HG03097 (cell line): ENCODE results near the gene FITM2.
"Not testable (repeated sequence)": the region's sequence is repeated elsewhere in the genome, so short reads cannot be mapped to it uniquely, and the experiment has no call there.

Source experiments
- ATAC-seq: cut with Tn5 transposase; IDR thresholded peaks from one replicate; pipeline ENCODE4 v1.9.1; 2021; ENCODE audit not compliant: unreplicated experiment, low FRiP score

Gene FITM2

GRCh38 chr20:44310664-44311639 lies at the start of gene FITM2:
TSS of gene FITM2 (minus strand) at chr20:44311202. CDS start at chr20:44311148, 54 bp downstream.
- peak; percentile 87 for ATAC-seq

- no peak for ATAC-seq
Observed at GRCh38 chr20:44360221-44360620, 49.2 kb upstream of the FITM2 start.

- ATAC-seq: no peak
Observed at GRCh38 chr20:44358776-44359175, 47.8 kb upstream of the FITM2 start.

GRCh38 chr20:44357555-44358125 lies 46.6 kb upstream of the FITM2 start:
- ATAC-seq: no peak

- no peak for ATAC-seq
Observed at GRCh38 chr20:44357020-44357419, 46.0 kb upstream of the FITM2 start.

- ATAC-seq: no peak
Observed at GRCh38 chr20:44356353-44356723, 45.3 kb upstream of the FITM2 start.

GRCh38 chr20:44355498-44356352 lies 44.7 kb upstream of the FITM2 start, which contains the start of gene HNF4A:
TSS of gene HNF4A (plus strand) at chr20:44355699. CDS start at chr20:44355805, 106 bp downstream.
- no peak for ATAC-seq

GRCh38 chr20:44354979-44355497 lies 44.0 kb upstream of the FITM2 start:
- no peak for ATAC-seq

- no peak for ATAC-seq
Observed at GRCh38 chr20:44350567-44350966, 39.6 kb upstream of the FITM2 start.

- no peak for ATAC-seq
Observed at GRCh38 chr20:44349349-44349748, 38.3 kb upstream of the FITM2 start.

- no peak for ATAC-seq
Observed at GRCh38 chr20:44348168-44348659, 37.2 kb upstream of the FITM2 start.

- not testable (repeated sequence) for ATAC-seq
Observed at GRCh38 chr20:44345941-44346340, 34.9 kb upstream of the FITM2 start.

GRCh38 chr20:44345147-44345546 lies 34.1 kb upstream of the FITM2 start:
- ATAC-seq: no peak

GRCh38 chr20:44344723-44345122 lies 33.7 kb upstream of the FITM2 start:
- no peak for ATAC-seq

- no peak for ATAC-seq
Observed at GRCh38 chr20:44343162-44343675, 32.2 kb upstream of the FITM2 start.

GRCh38 chr20:44342248-44342647 lies 31.2 kb upstream of the FITM2 start:
- no peak for ATAC-seq

GRCh38 chr20:44336725-44337380 lies 25.9 kb upstream of the FITM2 start, which contains the start of gene R3HDML:
TSS of gene R3HDML (plus strand) at chr20:44337043. CDS start at chr20:44337158, 115 bp downstream.
- no peak for ATAC-seq

GRCh38 chr20:44336086-44336485 lies 25.1 kb upstream of the FITM2 start:
- ATAC-seq: no peak

- no peak for ATAC-seq
Observed at GRCh38 chr20:44335675-44336074, 24.7 kb upstream of the FITM2 start.

GRCh38 chr20:44334709-44335108 lies 23.7 kb upstream of the FITM2 start:
- no peak for ATAC-seq
